ENCODE measurements around the gene PAX2.

Gene PAX2

GRCh38 chr10:100873827-100874326, 128.5 kb downstream of the PAX2 start:
- DNase-seq (ENCODE audit: low read depth): no peak
- TF ChIP-seq, protein P1, sequence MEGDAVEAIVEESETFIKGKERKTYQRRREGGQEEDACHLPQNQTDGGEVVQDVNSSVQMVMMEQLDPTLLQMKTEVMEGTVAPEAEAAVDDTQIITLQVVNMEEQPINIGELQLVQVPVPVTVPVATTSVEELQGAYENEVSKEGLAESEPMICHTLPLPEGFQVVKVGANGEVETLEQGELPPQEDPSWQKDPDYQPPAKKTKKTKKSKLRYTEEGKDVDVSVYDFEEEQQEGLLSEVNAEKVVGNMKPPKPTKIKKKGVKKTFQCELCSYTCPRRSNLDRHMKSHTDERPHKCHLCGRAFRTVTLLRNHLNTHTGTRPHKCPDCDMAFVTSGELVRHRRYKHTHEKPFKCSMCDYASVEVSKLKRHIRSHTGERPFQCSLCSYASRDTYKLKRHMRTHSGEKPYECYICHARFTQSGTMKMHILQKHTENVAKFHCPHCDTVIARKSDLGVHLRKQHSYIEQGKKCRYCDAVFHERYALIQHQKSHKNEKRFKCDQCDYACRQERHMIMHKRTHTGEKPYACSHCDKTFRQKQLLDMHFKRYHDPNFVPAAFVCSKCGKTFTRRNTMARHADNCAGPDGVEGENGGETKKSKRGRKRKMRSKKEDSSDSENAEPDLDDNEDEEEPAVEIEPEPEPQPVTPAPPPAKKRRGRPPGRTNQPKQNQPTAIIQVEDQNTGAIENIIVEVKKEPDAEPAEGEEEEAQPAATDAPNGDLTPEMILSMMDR (conservative IDR thresholded peaks at IDR 0.05; ENCODE audit: low read length): no peak
- H3K4me3 ChIP-seq (ENCODE audit: low read length): no peak overlapping the region

- no peak for DNase-seq (ENCODE audit: low read depth)
- TF ChIP-seq, protein P1 (conservative IDR thresholded peaks at IDR 0.05; ENCODE audit: low read length): no peak
Measured at GRCh38 chr10:100874702-100875483, 129.5 kb downstream of the PAX2 start.

GRCh38 chr10:100875484-100876166, 130.2 kb downstream of the PAX2 start:
- TF ChIP-seq, protein P1 (conservative IDR thresholded peaks at IDR 0.05; ENCODE audit: low read length): no peak
- DNase-seq (ENCODE audit: low read depth): no peak
- H3K4me3 ChIP-seq (ENCODE audit: low read length): no peak overlapping the region

More at GRCh38 chr10:100874702-100875483, 129.5 kb downstream of the PAX2 start:
- no peak overlapping the region for H3K4me3 ChIP-seq (ENCODE audit: low read length)

DNA sequence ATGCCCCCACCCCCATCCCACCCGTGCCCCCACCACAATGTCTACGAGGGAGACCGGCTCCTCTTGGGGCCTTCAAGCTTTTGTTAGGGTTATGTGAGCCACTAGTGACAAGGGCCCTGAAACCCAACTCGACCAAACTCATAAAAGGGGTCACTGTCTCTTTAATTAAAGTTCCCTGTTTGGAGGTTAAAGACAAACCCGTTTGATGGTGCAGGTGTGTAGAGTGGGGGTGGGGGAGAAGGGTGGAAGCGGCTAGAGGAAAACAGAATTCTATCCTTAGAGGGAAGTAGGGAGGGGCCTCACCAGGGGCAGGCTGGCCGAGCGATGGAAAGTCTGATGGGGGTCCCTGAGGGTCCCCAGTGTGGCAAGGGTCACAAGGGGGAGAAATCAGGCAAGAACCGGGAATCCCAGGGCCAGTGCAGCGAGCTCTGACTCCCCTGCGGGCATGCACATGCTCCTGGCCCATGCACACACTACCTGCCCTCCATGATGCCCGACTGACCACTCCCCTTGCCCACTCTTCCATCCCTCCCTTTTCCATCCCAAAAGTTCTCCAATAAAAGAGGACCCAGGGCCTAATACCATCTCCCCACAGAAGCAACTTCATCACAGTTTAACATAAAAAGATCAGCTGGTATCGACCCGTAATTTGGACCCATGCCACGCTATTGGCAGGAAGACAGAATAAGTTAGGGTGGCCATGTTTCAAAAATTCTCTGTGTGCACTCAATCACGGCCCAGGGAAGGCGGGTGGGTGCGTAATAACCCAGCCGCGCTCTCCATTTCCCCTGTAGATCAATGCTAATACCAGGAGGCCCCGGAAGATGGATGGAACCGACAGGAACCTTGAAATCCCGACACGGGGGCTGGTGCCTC, 131.4 kb downstream of the PAX2 start:
- no peak overlapping the region for H3K4me3 ChIP-seq (ENCODE audit: low read length)
- TF ChIP-seq, protein P1 (conservative IDR thresholded peaks at IDR 0.05; ENCODE audit: low read length): no peak
- DNase-seq (ENCODE audit: low read depth): no peak

GRCh38 chr10:100877461-100877850, 132.1 kb downstream of the PAX2 start:
- H3K4me3 ChIP-seq (ENCODE audit: low read length): no peak overlapping the region
- TF ChIP-seq, protein P1 (conservative IDR thresholded peaks at IDR 0.05; ENCODE audit: low read length): no peak
- DNase-seq (ENCODE audit: low read depth): no peak

DNA sequence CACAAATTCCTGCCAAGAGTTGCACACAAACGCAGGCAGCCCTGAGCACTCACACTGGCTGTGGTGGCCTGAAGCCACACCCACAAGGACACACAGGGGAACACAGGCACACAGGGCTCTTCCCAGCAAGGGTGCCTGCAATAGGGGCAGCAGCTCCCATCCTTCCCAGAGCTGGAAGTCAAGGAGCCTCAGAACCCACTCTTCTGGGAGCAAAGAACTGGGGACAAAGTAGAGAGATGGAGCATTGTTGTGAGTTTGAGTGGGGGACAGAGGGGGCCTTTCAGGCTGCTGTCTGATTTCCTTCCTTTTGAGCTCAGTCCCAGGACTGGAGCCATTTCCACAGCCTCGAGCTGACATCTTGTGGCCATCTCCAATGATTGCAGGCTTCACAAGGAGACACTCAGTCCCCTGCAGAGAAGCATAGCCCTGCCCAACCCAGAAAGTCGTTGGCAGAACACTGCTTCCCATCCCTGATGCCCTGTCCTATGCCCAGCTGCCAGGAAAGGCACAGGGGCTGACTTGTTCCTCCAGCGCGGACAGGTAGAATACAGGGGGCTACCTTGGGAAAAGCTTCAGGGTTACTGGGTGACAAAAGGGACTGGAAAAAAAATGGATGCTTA, 133.0 kb downstream of the PAX2 start:
- TF ChIP-seq, protein P1 (conservative IDR thresholded peaks at IDR 0.05; ENCODE audit: low read length): peak; percentile 93
- peak; percentile 69 for DNase-seq (ENCODE audit: low read depth)
- no peak overlapping the region for H3K4me3 ChIP-seq (ENCODE audit: low read length)

All from AG10803 (cell line).